ENCODE measurements around the gene SCGN.

DNA sequence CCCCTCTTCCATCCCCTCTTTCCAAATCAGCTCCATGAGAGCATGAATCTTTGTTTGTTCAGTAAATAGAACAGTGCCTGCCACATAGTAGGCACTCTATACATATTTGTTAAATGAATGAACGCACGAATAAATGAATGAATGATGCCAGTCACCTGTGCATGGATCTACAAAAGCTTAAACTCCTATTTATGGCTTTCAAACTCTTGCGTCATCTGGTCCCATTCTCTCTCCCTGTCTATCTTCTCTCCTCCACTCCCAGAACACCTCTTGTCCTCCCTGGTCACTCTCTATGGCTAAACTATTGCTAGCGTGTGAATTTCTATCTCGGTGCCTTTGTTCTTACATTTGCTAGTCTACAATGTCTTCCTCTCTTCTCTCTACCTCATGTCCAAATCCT is 24.8 kb downstream of the SCGN start:
- no peak for TF ChIP-seq CTCF (IDR thresholded peaks at IDR 0.05 in 8 of 11, conservative IDR thresholded peaks at IDR 0.05 in 3 of 11)
- TF ChIP-seq POLR2AphosphoS5 (IDR thresholded peaks at IDR 0.05), result no peak
- TF ChIP-seq POLR2A (IDR thresholded peaks at IDR 0.05), result no peak
